Testis (tissue), 3 donors: ENCODE data around the gene CISD3. TPM values are rescaled to one million over a fixed set of nuclear protein-coding genes. Genes with fewer than 3 reads are reported as not detected.

ENCODE experiments used
- DNase-seq: peaks from one replicate; pipeline ENCODE4 v3.0.0-alpha.2; 2019
- H3K27ac ChIP-seq, 2 donors: fragments of 200-600 bp; sonication (generic); one replicate each; pipeline ENCODE4 v1.5.1; 2019
- H3K27me3 ChIP-seq: fragments of 200-600 bp; sonication (generic); one replicate; pipeline ENCODE4 v1.5.1; 2019
- H3K36me3 ChIP-seq: fragments of 200-600 bp; sonication (generic); one replicate; pipeline ENCODE4 v1.5.1; 2017; ENCODE audit warnings: low read depth; ENCODE audit errors: missing control alignments
- H3K4me1 ChIP-seq: fragments of 200-600 bp; sonication (generic); one replicate; pipeline ENCODE4 v1.5.1; 2019
- H3K4me3 ChIP-seq, 2 donors: fragments of 200-600 bp; sonication (generic); one replicate each; pipeline ENCODE4 v1.5.1; 2017 to 2019
- H3K9me3 ChIP-seq: fragments of 200-600 bp; sonication (generic); one replicate; pipeline ENCODE4 v1.5.1; 2017
- CTCF ChIP-seq, 3 experiments: fragments of 450-650 bp in 2 of 3; fragments of 200-600 bp in 1 of 3; sonication (generic) in 1 of 3; IDR thresholded peaks; one replicate each; pipeline ENCODE4 v1.5.1; 2016 to 2019; ENCODE audit warnings: antibody characterized with exemption in 3 of 3, mild to moderate bottlenecking in 2 of 3, moderate library complexity in 1 of 3
- POLR2A ChIP-seq: fragments of 450-650 bp; IDR thresholded peaks from one replicate; pipeline ENCODE4 v1.6.1; 2017; ENCODE audit warnings: antibody characterized with exemption, mild to moderate bottlenecking, moderate library complexity
- WGBS, 2 donors: methylation state at CpG; one replicate each; pipeline ENCODE4 v1.1.5; 2018; 5-methylcytosine and 5-hydroxymethylcytosine counted together
- intact Hi-C: fragments of 100-400 bp; cut with DNase I; formaldehyde crosslinking; loops from one replicate; pipeline ENCODE4 v1.15.1; 2023; ENCODE audit warnings: low total_unique reads
- polyA plus RNA-seq: library from polyadenylated mRNA; stranded (reverse); fragments of 350-450 nt; fragmentation: Illumina TruSeq; extraction: RNeasy Lipid Tissue Mini Kit (QIAGEN cat#74804); gene quantifications from one replicate; pipeline ENCODE4 v1.2.3, GENCODE V29; 2014; ENCODE audit warnings: low read depth, low replicate concordance; ENCODE audit not compliant: insufficient read depth
- total RNA-seq, 2 donors: library from RNA; depleted of rRNA; stranded (reverse); fragments of >200 nt; gene quantifications; one replicate each; pipeline ENCODE4 v1.2.3, GENCODE V29; 2016

Gene CISD3
- total and polyA plus RNA-seq, 3 donors from 2014 or later: 13.9 to 25.7 (median 14.3) TPM

- no peak overlapping the region for H3K4me3 ChIP-seq
- no peak for DNase-seq
- intact Hi-C loops: no loop called here
- no peaks in the 10 kb centered on the region for H3K36me3 ChIP-seq
- peaks cover 4% of the 10 kb centered on the region for H3K4me1 ChIP-seq
- H3K27me3 ChIP-seq: no peaks in the 10 kb centered on the region
- TF ChIP-seq CTCF (IDR thresholded peaks at IDR 0.05): no peak
- no peak for TF ChIP-seq POLR2A
- H3K9me3 ChIP-seq: no peaks in the 10 kb centered on the region
- H3K27ac ChIP-seq: no peak overlapping the region
- 86% methylated on average over 8 to 9 of the region's 9 CpGs for WGBS, 2 donors
These were observed 14.8 kb upstream of the CISD3 start for GRCh38 chr17:38715216-38715943.

- Histone ChIP-seq H3K9me3 (no peaks in the 10 kb centered on the region), H3K4me1 (peaks cover 4% of the 10 kb centered on the region), H3K4me3 (no peak overlapping the region), H3K27me3 (no peaks in the 10 kb centered on the region), H3K36me3 (no peaks in the 10 kb centered on the region), H3K27ac (no peak overlapping the region)
- no peak for DNase-seq
- intact Hi-C loops: no loop called here
- TF ChIP-seq POLR2A (no peak), CTCF (IDR thresholded peaks at IDR 0.05) (no peak)
- WGBS, 2 donors: 89 to 96% methylated on average over 12 to 18 of the region's 18 CpGs
These were observed 13.7 kb upstream of the CISD3 start for GRCh38 chr17:38716368-38717005.

- no peaks in the 10 kb centered on the region for H3K27me3 ChIP-seq
- no peak for DNase-seq
- no peak overlapping the region for H3K27ac ChIP-seq
- H3K4me1 ChIP-seq: peaks cover 4% of the 10 kb centered on the region
- no peak overlapping the region for H3K4me3 ChIP-seq
- H3K36me3 ChIP-seq: no peaks in the 10 kb centered on the region
- 80 to 82% methylated on average over 8 to 12 of the region's 12 CpGs for WGBS, 2 donors
- no peak for TF ChIP-seq CTCF (IDR thresholded peaks at IDR 0.05)
- TF ChIP-seq POLR2A: no peak
- intact Hi-C loops: no loop called here
- no peaks in the 10 kb centered on the region for H3K9me3 ChIP-seq
These were observed 12.9 kb upstream of the CISD3 start for GRCh38 chr17:38717139-38717745.

GRCh38 chr17:38719289-38719942, 10.7 kb upstream of the CISD3 start:
- H3K27ac ChIP-seq: no peak overlapping the region
- H3K4me1 ChIP-seq: peaks cover 6% of the 10 kb centered on the region
- H3K36me3 ChIP-seq: no peaks in the 10 kb centered on the region
- no peaks in the 10 kb centered on the region for H3K27me3 ChIP-seq
- H3K4me3 ChIP-seq: peak overlapping the region in 1 of 2 donors; percentile 30
- intact Hi-C loops: no loop called here
- 37 to 66% methylated on average over 13 to 29 of the region's 29 CpGs for WGBS, 2 donors
- DNase-seq: no peak
- H3K9me3 ChIP-seq: no peaks in the 10 kb centered on the region
- TF ChIP-seq POLR2A (no peak), CTCF (IDR thresholded peaks at IDR 0.05) (no peak)
